ENCODE measurements around the gene MORN1.

DNA sequence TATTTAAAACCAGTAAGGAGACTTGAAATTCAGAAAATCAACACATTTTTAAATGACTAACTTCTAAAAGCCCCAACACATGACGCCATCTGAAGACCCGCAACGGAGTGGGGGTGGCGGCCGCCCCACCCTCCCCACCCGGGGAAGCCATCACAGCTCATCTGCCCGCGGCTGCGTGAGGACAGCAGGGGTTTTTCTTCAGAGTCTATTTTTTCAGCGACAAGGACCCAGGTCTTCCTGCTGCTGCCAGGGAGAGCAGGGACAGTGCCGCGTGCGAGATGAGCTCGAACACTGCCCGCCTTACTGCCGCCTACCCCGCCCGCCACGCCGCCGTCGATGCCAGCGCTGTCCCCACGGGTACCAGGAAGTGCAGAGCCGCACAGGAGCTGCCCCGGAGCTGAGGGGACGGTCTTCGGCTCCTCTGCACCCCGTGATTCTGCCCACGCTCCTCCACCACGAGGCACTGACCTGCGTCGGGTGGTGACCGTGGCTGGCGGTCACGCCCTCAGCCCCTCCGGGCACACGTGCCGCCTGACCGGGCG is 84.2 kb downstream of the MORN1 start:
- TF ChIP-seq, protein P1, sequence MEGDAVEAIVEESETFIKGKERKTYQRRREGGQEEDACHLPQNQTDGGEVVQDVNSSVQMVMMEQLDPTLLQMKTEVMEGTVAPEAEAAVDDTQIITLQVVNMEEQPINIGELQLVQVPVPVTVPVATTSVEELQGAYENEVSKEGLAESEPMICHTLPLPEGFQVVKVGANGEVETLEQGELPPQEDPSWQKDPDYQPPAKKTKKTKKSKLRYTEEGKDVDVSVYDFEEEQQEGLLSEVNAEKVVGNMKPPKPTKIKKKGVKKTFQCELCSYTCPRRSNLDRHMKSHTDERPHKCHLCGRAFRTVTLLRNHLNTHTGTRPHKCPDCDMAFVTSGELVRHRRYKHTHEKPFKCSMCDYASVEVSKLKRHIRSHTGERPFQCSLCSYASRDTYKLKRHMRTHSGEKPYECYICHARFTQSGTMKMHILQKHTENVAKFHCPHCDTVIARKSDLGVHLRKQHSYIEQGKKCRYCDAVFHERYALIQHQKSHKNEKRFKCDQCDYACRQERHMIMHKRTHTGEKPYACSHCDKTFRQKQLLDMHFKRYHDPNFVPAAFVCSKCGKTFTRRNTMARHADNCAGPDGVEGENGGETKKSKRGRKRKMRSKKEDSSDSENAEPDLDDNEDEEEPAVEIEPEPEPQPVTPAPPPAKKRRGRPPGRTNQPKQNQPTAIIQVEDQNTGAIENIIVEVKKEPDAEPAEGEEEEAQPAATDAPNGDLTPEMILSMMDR (IDR thresholded peaks at IDR 0.05 in 8 of 11, conservative IDR thresholded peaks at IDR 0.05 in 3 of 11) = no peak
- no peak for TF ChIP-seq POLR2A (IDR thresholded peaks at IDR 0.05)
